NCI-H2227 treated with DMSO at 0.1 percent for 48 hours (cell line): ENCODE results near the gene ZNF432.
"Not testable (repeated sequence)": the region's sequence is repeated elsewhere in the genome, so short reads cannot be mapped to it uniquely, and the experiment has no call there.

Source experiments
- DNase-seq: peaks from one replicate; lab custom pipeline; 2025; lab: John Stamatoyannopoulos, UW

The ZNF432 gene

GRCh38 chr19:52048555-52049501 lies at the start of gene ZNF432:
Gene ZNF432 (minus strand): TSS chr19:52048838. CDS start chr19:52046868, 1,970 bp downstream.
- peak; percentile 85 for DNase-seq

DNA sequence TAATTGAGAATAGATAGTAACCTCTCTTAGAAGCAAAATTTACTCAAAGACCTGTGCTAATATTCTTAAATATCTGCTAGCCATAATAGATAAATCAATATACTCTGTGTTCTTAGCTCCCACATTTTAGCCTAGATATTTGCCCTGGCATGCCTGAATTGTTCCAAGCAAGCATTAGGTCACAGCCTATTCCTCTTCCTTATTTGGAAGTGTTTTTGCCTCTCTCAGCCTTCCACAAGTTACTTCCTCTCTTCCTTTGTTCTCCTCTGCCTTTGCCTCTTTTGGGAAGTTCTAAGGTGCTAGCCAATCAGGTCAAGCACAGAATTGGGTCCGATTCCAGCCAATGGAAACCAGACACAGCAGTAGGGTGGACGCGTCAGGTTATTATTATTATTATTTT lies 47.8 kb upstream of the ZNF432 start:
- DNase-seq = not testable (repeated sequence)

- peak; percentile 85 for DNase-seq
Measured at GRCh38 chr19:52095172-52096014, 46.8 kb upstream of the ZNF432 start, which contains the start of gene ZNF841. Gene ZNF841 (minus strand): TSS chr19:52095765. CDS start chr19:52084801, 10,964 bp downstream.

DNA sequence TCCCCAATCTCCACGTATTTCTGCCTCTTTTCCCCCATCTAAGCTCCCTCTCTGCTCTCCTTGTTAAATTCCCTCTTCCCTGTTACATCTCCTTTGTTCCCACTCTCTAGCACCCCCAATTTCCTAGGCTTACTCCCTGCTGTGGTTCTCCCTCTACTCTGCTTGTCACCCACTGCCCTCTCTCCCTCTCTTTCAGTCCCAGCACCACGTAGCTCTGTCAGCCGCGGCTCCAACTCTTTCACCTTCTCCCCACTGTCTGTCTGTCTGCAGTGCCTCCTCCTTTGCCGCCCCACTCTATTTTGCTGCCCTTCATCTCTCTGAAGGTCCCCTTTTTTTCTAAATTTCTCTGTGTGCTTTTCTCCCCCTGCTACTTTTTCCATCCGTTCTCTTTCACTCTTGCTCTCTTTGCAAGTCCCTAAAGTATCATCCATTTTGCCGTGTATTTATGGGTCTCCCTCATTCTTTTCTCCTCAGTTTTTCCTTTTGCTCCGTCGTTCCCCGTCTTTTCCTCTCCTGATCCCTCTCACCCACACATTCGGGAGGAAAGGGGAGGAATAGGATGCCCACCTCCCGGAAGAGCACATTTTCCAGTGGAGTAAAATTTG lies 46.0 kb upstream of the ZNF432 start:
- no peak for DNase-seq

DNA sequence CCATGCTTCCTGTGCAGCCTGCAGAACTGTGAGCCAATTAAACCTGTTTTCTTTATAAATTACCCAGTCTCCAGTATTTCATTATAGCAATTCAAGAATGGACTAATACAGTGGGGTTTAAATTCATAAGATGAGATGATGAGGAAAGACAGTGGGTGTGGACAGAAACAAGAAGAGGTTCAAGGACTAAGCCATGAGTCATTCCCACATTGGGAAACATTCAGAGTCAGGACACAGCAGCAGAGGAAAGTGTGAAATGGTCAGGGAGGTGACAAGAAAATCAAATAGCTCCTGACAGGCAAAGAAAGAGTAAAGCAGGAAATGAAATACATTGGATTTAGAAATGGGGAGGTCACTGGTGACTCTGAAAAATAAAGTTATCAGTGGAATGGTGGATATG lies 37.8 kb upstream of the ZNF432 start:
- no peak for DNase-seq

GRCh38 chr19:52070496-52070895 lies 21.9 kb upstream of the ZNF432 start:
- DNase-seq = no peak

GRCh38 chr19:52069653-52070052 lies 21.0 kb upstream of the ZNF432 start:
- no peak for DNase-seq

DNA sequence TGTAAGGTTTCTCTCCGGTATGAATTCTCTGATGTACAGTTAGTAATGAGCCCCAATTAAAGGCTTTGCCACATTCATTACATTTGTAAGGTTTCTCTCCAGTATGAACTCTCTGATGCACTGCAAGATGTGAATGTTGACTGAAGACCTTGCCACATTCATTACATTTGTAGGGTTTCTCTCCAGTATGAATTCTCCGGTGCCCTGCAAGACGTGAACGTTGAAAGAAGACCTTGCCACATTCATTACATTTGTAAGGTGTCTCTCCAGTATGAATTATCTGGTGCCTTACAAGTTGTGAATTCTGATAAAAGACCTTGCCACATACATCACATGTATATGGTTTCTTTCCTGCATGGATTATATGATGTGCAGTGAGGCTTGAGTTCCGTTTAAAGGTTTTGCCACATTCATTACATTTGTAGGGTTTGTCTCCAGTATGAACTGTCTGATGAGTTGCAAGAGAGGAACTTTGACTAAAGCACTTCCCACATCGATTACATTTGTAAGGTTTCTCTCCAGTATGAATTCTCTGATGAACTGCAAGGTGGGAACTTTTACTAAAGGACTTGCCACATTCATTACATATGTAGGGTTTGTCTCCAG lies 17.7 kb upstream of the ZNF432 start:
- DNase-seq = no peak

- no peak for DNase-seq
Measured at GRCh38 chr19:52065399-52065798, 16.8 kb upstream of the ZNF432 start.

DNA sequence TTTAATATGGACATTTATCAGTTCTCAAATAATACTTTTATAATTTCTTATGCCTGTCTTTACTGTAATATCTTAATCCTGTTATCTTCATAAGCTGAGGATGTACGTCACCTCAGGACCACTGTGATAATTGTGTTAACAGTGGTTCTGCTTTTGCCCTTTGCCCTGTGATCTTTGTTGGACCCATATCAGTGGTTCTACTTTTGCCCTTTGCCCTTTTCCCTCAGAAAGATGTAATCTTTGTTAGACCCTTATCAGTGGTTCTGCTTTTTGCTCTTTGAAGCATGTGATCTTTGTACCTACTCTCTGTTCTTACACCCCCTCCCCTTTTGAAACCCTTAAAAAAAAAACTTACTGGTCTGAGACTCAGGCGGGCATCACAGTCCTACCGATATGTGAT lies 7.8 kb upstream of the ZNF432 start:
- DNase-seq = not testable (repeated sequence)

DNA sequence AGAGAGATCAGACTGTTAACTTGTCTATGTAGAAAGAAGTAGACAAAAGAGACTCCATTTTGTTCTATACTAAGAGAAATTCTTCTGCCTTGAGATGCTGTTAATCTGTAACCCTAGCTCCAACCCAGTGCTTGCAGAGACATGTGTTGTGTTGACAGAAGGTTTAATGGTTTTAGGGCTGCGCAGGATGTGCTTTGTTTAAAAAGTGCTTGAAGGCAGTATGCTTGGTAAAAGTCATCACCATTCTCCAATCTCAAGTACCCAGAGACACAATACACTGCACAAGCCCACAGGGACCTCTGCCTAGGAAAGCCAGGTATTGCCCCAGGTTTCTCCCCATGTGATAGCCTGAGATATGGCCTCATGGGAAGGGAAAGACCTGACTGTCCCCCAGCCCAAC lies 3.1 kb upstream of the ZNF432 start:
- not testable (repeated sequence) for DNase-seq

- no peak for DNase-seq
Measured at GRCh38 chr19:52039169-52039568, 9.5 kb downstream of the ZNF432 start.

- no peak for DNase-seq
Measured at GRCh38 chr19:52034051-52034728, 14.4 kb downstream of the ZNF432 start.

GRCh38 chr19:52028780-52029123 lies 19.9 kb downstream of the ZNF432 start:
- DNase-seq = no peak

DNA sequence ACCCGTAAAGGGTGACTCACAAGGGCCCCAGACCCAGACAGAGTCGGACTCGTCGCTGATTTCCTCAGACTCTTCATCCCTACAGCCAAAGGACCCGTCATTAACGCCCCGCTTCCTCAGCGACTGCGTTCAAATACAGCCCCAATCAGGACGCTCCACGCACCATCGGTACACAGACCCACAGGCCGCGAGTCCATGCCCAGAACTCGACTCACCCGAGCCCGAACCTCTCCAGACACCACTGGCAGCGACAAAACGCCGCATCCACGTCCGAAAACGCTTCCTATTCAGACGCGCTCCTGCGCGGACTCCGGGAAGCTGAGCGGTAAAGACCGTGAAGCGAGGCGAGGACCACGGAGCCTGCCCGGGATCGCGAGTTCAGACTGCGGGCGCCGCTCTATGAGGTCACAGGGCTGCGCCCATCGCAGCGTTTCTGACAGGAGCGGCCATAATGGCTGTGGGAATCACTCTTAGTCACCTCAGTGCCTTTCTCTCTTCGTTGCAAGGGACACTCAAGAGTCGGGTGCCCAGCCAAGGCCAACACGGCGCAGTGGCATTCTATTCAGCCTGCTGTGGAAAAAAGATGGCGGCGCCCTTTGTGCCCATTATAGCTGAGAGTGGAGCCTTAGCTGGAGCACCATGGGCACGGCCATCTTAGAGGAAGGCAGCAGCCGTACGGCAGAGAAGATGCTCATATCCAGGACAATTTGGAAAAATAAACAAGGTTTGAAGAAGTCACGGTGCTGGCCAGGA lies 20.4 kb downstream of the ZNF432 start, which contains the start of gene ZNF614:
Gene ZNF614 (minus strand): TSS at position 353 of the 753 bp plus-strand sequence. CDS start 2,634 bp downstream, outside the sequence.
- DNase-seq = peak; percentile 78

DNA sequence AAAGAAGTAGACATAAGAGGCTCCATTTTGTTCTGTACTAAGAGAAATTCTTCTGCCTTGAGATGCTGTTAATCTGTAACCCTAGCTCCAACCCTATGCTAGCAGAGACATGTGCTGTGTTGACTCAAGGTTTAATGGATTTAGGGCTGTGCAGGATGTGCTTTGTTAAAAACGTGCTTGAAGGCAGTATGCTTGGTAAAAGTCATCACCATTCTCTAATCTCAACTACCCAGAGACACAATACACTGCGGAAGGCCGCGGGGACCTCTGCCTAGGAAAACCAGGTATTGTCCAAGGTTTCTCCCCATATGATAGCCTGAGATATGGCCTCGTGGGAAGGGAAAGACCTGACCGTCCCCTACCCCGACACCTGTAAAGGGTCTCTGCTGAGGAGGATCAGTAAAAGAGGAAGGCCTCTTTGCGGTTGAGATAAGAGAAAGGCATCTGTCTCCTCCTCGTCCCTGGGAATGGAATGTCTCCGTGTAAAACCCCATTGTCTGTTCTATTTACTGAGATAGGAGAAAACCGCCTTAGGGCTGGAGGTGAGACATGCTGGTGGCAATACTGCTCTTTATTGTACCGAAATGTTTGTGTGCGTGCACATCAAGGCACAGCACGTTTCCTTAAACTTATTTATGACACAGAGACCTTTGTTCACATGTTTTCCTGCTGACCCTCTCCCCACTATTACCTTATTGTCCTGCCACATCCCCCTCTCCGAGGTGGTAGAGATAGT lies 22.2 kb downstream of the ZNF432 start:
- DNase-seq = not testable (repeated sequence)

DNA sequence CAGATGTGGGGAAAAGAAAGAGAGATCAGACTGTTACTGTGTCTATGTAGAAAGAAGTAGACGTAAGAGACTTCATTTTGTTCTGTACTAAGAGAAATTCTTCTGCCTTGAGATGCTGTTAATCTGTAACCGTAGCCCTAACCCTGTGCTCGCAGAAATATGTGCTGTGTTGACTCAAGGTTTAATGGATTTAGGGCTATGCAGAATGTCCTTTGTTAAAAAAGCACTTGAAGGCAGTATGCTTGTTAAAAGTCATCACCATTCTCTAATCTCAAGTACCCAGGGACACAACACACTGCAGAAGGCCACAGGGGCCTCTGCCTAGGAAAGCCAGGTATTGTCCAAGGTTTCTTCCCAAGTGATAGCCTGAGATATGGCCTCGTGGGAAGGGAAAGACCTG lies 24.2 kb downstream of the ZNF432 start:
- not testable (repeated sequence) for DNase-seq

- no peak for DNase-seq
Measured at GRCh38 chr19:52022193-52022592, 26.4 kb downstream of the ZNF432 start.

- DNase-seq = no peak
Measured at GRCh38 chr19:52020506-52020905, 28.1 kb downstream of the ZNF432 start.

DNA sequence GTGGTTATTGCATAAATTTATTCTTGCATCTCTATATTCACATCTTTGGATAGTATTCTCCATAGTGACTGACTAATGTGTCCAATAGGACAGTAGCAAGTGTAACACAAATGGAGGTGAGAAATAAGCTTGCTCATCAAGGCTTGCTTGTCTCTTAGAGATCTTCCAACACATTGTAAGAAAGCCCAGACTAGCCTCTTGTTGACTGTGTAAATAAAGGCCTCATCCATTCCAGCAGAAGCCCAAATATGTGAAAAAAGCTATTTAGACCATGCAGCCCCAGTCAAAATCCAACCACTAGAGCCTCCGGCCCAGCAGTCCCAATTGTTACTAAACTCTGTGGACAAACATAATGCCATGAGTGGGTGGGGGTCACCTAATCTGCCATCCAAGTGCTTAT lies 38.0 kb downstream of the ZNF432 start:
- DNase-seq = no peak
